Choroid plexus epithelial cell (primary cell): ENCODE measurements around the gene COL9A3.

Experiments
- DNase-seq: peaks from one replicate; pipeline ENCODE4 v3.0.0-alpha.2; 2010; ENCODE audit warnings: low read depth
- H3K4me3 ChIP-seq: 2 replicates; pipeline ENCODE4 v1.5.1; 2011; ENCODE audit warnings: low read depth, mild to moderate bottlenecking, control low read depth, low read length, moderate library complexity
- CTCF ChIP-seq: conservative IDR thresholded peaks from 2 replicates; pipeline ENCODE4 v1.5.1; 2011; ENCODE audit warnings: low read depth, mild to moderate bottlenecking, control low read depth, inconsistent platforms, low read length, moderate library complexity

Gene COL9A3

GRCh38 chr20:62856931-62857619, 40.2 kb downstream of the COL9A3 start:
- DNase-seq = no peak
- no peak for TF ChIP-seq CTCF
- H3K4me3 ChIP-seq = no peak overlapping the region

DNA sequence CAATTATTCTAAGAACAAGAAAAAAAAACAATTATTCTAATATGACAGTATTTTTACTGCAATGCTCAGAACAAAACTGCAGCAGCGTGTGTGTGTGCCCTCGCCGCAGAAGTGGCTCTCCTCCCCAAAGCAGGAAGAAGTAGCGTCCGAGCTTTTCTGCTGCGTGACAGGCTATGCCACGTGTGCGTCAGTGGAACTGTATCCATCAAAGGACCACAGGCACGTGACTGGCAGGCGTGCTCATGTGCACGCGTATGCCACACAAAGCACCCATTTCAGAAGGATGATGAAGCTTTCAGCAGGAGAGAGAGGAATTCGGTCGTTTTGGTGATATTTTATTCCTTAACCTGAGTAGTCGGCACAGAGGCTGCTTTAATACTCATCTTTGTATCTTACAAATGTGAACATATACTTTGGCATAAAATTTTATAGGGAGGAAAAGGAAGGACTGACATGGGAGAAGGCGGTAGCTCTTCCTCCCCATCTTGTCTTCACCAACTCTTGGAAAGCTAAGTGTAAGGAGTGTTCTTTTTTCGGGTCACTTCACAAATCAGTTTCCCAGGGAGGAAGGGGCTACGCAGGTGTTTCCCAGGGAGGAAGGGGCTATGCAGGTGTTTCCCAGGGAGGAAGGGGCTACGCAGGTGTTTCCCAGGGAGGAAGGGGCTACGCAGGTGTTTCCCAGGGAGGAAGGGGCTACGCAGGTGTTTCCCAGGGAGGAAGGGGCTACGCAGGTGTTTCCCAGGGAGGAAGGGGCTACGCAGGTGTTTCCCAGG, 41.4 kb downstream of the COL9A3 start:
- DNase-seq = no peak

GRCh38 chr20:62859721-62860120, 42.9 kb downstream of the COL9A3 start:
- no peak for DNase-seq
- no peak overlapping the region for H3K4me3 ChIP-seq
- TF ChIP-seq CTCF = no peak

More for the DNA sequence above, 41.4 kb downstream of the COL9A3 start:
- H3K4me3 ChIP-seq = no peak overlapping the region
- no peak for TF ChIP-seq CTCF

GRCh38 chr20:62860391-62860923, 43.6 kb downstream of the COL9A3 start:
- TF ChIP-seq CTCF = peak; percentile 32
- peak; percentile 48 for DNase-seq
- peak overlapping the region; percentile 64 for H3K4me3 ChIP-seq

GRCh38 chr20:62860924-62861691, 44.3 kb downstream of the COL9A3 start:
- TF ChIP-seq CTCF = no peak
- DNase-seq = peak; percentile 32
- peak overlapping the region; percentile 64 for H3K4me3 ChIP-seq

GRCh38 chr20:62861726-62862336, 45.0 kb downstream of the COL9A3 start, which contains the start of gene TCFL5:
TCFL5 (minus strand) TSS chr20:62861822; CDS start chr20:62861670, 152 bp downstream.
- peak within 1 kb of the TSS; percentile 64 for H3K4me3 ChIP-seq
- peak; percentile 93 for DNase-seq
- no peak for TF ChIP-seq CTCF
